GM18907 (cell line): Measurements from ENCODE around the gene KCND1.

Experiments
- ATAC-seq: cut with Tn5 transposase; IDR thresholded peaks from one replicate; pipeline ENCODE4 v1.9.1; 2021; ENCODE audit warnings: mild to moderate bottlenecking, moderate library complexity; ENCODE audit not compliant: unreplicated experiment

The KCND1 gene

GRCh38 chrX:48939524-48940228 is 32.0 kb downstream of the KCND1 start:
- no peak for ATAC-seq

- ATAC-seq, result peak; percentile 58
These were observed 32.8 kb downstream of the KCND1 start for GRCh38 chrX:48938721-48939425.

GRCh38 chrX:48937054-48937907 is 34.4 kb downstream of the KCND1 start:
- peak; percentile 62 for ATAC-seq

GRCh38 chrX:48936429-48937053 is 35.1 kb downstream of the KCND1 start:
- ATAC-seq, result peak; percentile 14

GRCh38 chrX:48935301-48935670 is 36.4 kb downstream of the KCND1 start:
- no peak for ATAC-seq

GRCh38 chrX:48934581-48935300 is 36.9 kb downstream of the KCND1 start:
- no peak for ATAC-seq

GRCh38 chrX:48933757-48934156 is 37.9 kb downstream of the KCND1 start:
- ATAC-seq, result peak; percentile 21

GRCh38 chrX:48927736-48928382 is 43.8 kb downstream of the KCND1 start:
- no peak for ATAC-seq

GRCh38 chrX:48927123-48927522 is 44.5 kb downstream of the KCND1 start:
- no peak for ATAC-seq

- ATAC-seq, result no peak
These were observed 47.4 kb downstream of the KCND1 start for GRCh38 chrX:48924270-48924669.

GRCh38 chrX:48923771-48924170 is 47.9 kb downstream of the KCND1 start:
- no peak for ATAC-seq

GRCh38 chrX:48920718-48921104 is 50.9 kb downstream of the KCND1 start:
- ATAC-seq, result no peak

GRCh38 chrX:48919947-48920717 is 51.5 kb downstream of the KCND1 start:
- no peak for ATAC-seq

- ATAC-seq, result peak; percentile 17
These were observed 52.2 kb downstream of the KCND1 start for GRCh38 chrX:48919360-48919841.

- ATAC-seq, result peak; percentile 65
These were observed 52.9 kb downstream of the KCND1 start, which contains the start of gene PIM2 for GRCh38 chrX:48918643-48919340. Gene PIM2, minus strand, starts transcription at chrX:48919024. Its CDS starts 190 bp downstream, at chrX:48918834.

- ATAC-seq, result no peak
These were observed 53.4 kb downstream of the KCND1 start for GRCh38 chrX:48918301-48918642.

GRCh38 chrX:48917139-48918001 is 54.3 kb downstream of the KCND1 start:
- ATAC-seq, result peak; percentile 50
